ENCODE results near the gene SCN7A. TPM values are rescaled to one million over a fixed set of nuclear protein-coding genes. Genes with fewer than 3 reads are reported as not detected.
"Not testable (repeated sequence)": the region's sequence is repeated elsewhere in the genome, so short reads cannot be mapped to it uniquely, and the experiment has no call there.

Gene SCN7A
- total RNA-seq, 1 donor = under 0.01 TPM

GRCh38 chr2:166458674-166459073 lies 35.4 kb downstream of the SCN7A start:
- DNase-seq (ENCODE audit: low read depth) = no peak
- no peak for TF ChIP-seq CTCF (IDR thresholded peaks at IDR 0.05; ENCODE audit: insufficient read depth, low read depth, low read length)
- no peak overlapping the region for H3K4me3 ChIP-seq (ENCODE audit: low read depth, low read length)

- H3K4me3 ChIP-seq (ENCODE audit: low read depth, low read length); DNase-seq (ENCODE audit: low read depth): not testable (repeated sequence)
These were observed 38.2 kb downstream of the SCN7A start for GRCh38 chr2:166455823-166456222.

- no peak for DNase-seq (ENCODE audit: low read depth)
- TF ChIP-seq CTCF (IDR thresholded peaks at IDR 0.05; ENCODE audit: insufficient read depth, low read depth, low read length) = no peak
- H3K4me3 ChIP-seq (ENCODE audit: low read depth, low read length) = no peak overlapping the region
These were observed 39.9 kb downstream of the SCN7A start for GRCh38 chr2:166454006-166454595.

GRCh38 chr2:166451468-166451867 lies 42.6 kb downstream of the SCN7A start:
- no peak for TF ChIP-seq CTCF (IDR thresholded peaks at IDR 0.05; ENCODE audit: insufficient read depth, low read depth, low read length)
- DNase-seq (ENCODE audit: low read depth) = no peak
- H3K4me3 ChIP-seq (ENCODE audit: low read depth, low read length) = no peak overlapping the region

- no peak overlapping the region for H3K4me3 ChIP-seq (ENCODE audit: low read depth, low read length)
- no peak for TF ChIP-seq CTCF (IDR thresholded peaks at IDR 0.05; ENCODE audit: insufficient read depth, low read depth, low read length)
- no peak for DNase-seq (ENCODE audit: low read depth)
These were observed 44.6 kb downstream of the SCN7A start for GRCh38 chr2:166449439-166449838.

GRCh38 chr2:166448106-166448505 lies 45.9 kb downstream of the SCN7A start:
- H3K4me3 ChIP-seq (ENCODE audit: low read depth, low read length) = no peak overlapping the region
- DNase-seq (ENCODE audit: low read depth) = no peak
- TF ChIP-seq CTCF (IDR thresholded peaks at IDR 0.05; ENCODE audit: insufficient read depth, low read depth, low read length) = no peak

- no peak overlapping the region for H3K4me3 ChIP-seq (ENCODE audit: low read depth, low read length)
- no peak for TF ChIP-seq CTCF (IDR thresholded peaks at IDR 0.05; ENCODE audit: insufficient read depth, low read depth, low read length)
- DNase-seq (ENCODE audit: low read depth) = no peak
These were observed 49.7 kb downstream of the SCN7A start for GRCh38 chr2:166444306-166444705.
